GM12878 (cell line): ENCODE data around the gene RPS6KA2.

Source experiments
- CBX5 ChIP-seq: sonication (generic); IDR thresholded peaks from 2 replicates; pipeline ENCODE4 v1.6.1; 2016; ENCODE audit warnings: low read depth, moderate library complexity, mild to moderate bottlenecking, inconsistent platforms
- KDM1A ChIP-seq: fragments of 200-600 bp; sonication (generic); IDR thresholded peaks from 2 replicates; pipeline ENCODE4 v1.6.1; 2016; ENCODE audit warnings: borderline replicate concordance
- MAX ChIP-seq: IDR thresholded peaks from 2 replicates; pipeline ENCODE4 v1.6.1; 2012; ENCODE audit warnings: low read depth, low read length, improper control_type of control experiment
- POLR2AphosphoS5 ChIP-seq: IDR thresholded peaks from 2 replicates; pipeline ENCODE4 v1.6.1; 2011; ENCODE audit warnings: mild to moderate bottlenecking, low read length, inconsistent platforms
- RFX5 ChIP-seq: IDR thresholded peaks from 2 replicates; pipeline ENCODE4 v1.6.1; 2011; ENCODE audit warnings: low read depth, low read length, improper control_type of control experiment

- no peak for TF ChIP-seq POLR2AphosphoS5
- no peak for TF ChIP-seq CBX5
- TF ChIP-seq MAX: no peak
- TF ChIP-seq RFX5: no peak
- TF ChIP-seq KDM1A: no peak
Observed at GRCh38 chr6:166530211-166531095, 96.6 kb downstream of the RPS6KA2 start.
